HS-27A (cell line): ENCODE measurements around the gene AFAP1.

Experiments
- DNase-seq: peaks from one replicate; pipeline ENCODE4 v3.0.0-alpha.2; 2012; ENCODE audit warnings: low read depth, missing footprints

Gene AFAP1

DNA sequence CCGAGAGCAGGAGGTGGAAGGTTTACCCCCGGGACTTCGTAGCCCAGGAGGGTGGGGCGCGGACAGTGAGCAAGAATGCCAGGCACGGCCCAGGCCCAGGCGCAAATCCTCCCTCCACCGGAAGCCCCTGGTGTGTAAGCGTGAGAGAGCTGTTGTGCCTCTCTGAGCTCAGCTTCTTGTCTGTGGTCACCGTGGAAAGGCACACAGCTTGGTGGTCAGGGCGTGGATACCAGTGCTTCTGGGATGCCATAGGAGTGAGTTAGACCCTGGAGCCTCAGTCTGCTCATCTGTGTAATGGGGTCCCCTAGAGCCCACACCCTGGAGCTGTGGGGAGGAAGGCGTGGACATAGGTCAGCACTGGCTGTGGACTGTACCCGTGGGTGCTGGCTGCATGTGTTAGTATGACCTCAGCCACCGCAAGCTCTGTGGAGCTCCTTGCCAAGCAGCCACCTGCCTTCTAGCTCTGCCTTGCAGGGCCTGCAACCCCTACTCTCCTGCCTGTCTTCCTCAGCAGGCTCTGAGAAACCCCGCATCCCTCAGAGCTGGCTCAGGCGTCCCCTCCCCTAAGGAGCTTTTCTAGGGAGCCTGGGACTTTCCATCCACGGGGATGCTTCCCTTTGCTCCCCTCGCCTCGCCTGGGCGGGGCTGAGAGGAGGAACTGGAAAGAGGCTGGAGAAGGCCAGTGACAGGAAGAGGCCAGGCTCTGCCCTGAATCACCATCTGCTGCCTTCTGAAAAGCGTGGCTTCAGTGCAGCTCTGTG, 28.0 kb upstream of the AFAP1 start:
- no peak for DNase-seq

- no peak for DNase-seq
Observed at GRCh38 chr4:7967063-7967440, 27.4 kb upstream of the AFAP1 start.

DNA sequence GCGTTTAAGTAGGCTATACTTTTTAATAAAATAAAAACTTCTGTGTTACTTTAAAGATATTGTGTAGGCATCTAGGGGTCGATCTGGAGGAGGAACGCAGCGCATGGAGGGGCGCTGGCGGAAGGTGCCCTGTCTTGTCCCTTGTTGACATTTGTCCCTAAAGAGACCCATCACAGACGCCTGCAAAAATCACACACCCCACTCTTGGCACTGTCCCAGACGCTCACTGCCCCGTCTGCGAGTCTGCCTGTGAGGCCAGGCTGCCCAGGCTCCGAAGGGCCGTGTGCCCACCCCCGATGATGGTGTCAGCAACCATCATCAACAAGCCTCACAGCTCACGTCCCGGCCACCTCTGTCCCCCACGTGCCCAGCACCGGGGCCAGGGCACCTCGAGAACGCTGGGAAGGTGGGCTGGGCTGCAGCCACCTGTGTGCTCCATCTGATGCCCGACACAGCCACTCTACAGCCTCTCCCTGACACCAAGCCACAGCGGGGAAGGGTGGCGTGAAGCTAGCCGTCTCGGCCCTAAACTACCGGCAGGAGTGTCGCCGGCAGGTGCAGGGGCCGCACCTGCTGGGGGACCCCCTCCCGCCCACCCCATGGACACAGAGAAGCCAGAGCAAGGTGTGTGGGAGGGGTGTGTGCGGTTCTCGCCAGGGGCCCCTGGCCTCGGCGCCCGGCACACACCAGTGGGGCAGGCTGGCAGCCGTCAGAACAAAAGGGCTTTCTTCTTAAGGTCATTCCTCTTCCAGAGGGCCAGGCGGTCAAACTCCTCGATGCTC, 26.8 kb upstream of the AFAP1 start:
- no peak for DNase-seq

GRCh38 chr4:7964890-7965662, 25.4 kb upstream of the AFAP1 start:
- no peak for DNase-seq

- no peak for DNase-seq
Observed at GRCh38 chr4:7964459-7964858, 24.8 kb upstream of the AFAP1 start.

DNA sequence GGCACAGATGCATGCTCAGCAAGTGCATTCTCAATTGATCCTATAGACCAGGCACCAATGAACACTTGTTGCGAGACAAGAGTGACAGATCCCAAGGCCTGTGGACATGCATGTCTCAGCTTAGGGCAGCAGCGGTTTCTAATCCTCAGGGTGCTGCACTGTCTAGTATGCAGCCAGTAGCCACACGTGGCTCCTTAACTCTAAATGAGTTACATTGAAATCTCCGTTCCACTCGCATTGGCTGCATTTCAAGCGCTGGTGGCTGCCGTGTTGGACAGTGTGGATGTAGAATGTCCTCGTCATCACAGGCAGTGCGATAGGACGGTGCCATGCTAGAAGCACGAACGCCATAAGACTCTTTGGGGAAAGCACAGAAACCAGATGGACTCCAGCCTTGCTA, 24.0 kb upstream of the AFAP1 start:
- no peak for DNase-seq

- no peak for DNase-seq
Observed at GRCh38 chr4:7962609-7963508, 23.2 kb upstream of the AFAP1 start.

DNA sequence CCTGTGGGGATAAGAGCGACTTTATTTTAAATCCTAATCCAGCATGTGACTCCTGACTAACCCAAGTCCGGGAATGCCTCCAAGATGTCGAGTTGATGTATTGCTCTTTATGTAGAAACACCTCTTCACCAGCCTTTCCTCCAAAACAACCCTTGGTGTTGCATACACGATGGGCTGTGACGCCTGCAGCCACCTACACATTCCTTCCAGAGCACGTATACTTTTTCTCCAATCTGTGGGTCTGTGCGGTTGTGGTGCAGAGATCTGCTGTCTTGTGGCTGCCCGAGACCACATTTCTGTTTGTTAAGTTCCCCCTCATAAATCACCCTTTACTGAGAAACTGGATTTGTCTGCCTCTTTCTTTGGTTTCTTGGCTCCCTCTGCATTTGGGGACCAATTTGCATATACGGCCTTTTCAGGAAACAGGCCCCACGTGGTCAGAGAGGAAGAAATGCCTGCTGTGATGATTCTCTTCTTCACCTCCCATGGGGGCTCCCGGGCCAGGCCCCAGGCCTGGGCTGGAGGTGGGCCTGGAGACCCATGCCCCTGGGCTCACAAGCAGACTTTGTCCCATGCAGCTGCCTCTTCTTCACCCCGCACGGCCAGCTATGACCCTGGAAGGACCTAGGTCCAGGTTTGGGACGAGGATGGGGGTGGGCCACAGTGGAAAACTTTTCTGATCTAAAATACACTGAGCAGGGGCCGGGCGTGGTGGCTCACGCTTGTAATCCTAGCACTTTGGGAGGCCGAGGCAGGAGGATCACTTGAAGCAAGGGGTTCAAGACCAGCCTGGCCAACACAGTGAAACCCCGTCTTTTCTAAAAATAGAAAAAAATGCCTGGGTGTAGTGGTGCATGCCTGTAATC, 21.4 kb upstream of the AFAP1 start:
- DNase-seq: no peak

DNA sequence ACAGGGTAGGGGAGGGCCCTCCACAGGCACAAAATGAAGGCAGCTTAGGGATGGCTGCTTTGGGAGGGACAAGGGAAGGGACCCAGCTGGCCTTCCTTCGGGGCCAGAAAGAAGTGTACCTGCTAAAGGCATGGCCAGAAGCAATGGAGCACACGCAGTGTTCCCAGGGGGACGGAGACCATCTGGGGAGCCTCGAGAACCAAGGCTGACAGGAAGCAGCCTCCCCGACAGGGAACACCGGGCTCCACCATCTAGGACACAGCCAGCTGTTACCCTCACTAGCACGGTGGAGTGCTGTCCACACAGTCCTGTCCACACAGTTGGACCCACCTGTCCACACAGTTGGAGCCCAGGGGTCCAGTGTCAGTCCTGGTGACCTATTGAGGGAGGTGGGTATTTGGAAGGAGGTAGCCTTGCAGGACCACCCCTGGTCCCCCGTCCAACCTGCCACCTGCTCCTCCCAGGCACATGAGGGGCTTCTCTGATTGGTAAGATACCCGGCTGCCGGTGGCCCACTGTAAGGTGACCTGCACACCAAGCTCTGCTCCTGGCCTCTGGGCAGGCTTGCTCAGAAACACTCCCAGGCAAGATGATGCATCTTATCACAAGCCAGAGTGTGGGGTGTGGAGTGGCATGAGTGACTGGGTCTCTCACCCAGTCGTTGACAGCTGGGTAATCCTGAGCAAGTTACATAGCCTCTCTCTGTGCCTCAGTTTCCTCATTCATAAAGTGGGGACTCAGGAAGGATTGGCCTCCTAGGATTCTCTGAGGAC, 20.5 kb upstream of the AFAP1 start:
- DNase-seq: no peak

DNA sequence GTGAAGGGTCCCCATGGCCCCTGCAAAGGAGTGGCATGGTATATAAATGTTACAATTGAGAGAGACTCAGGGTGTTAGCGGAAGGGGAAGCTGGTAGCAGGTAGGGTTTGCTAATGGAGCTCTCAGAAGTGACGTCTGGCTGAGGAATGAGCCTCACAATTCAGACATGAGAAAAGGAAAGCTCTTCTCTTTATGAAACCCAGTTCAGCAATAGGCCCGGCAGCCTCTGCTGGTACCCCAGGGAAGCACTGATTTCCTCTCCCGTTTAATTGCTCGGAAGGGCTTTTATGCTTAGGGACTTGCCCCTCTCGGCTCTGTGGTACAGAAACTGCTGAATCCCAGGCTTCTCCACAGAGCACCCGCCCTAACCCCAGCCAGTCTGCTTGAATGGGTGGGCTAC, 19.4 kb upstream of the AFAP1 start:
- no peak for DNase-seq

DNA sequence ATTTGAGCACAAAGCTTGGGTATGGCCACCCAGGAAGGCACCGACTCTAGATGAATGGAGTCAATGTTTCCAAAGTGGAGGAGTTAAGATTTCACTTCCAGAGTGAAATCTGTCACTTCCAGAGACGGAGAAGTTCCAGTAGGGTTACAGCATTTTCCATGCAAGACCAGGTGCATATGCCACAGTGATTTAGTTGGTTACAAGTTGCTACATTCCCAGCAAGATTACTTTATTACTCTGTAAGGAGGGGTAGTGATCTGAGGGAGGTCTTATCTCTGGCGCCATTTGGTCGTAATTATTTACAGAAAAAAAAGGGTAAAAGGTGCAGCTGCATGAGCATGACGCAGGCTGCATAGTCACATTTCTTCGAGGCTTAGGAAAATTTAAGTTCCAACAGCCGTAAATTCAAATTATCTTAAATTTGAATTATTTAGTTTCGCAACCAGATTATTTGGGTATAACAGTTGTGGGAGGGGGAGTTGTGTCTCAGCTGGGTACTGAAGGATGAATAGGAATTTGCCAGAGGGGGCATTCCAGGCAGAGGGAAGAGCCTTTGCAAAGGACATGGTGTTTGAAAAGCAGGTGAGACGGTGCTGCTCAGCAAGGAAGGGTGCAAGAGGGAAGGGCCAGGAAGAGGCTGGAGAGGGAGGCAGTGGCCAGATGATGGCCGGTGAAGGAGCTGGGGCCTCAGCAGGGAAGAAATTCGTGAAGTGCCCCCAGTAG, 17.4 kb upstream of the AFAP1 start:
- DNase-seq: no peak

DNA sequence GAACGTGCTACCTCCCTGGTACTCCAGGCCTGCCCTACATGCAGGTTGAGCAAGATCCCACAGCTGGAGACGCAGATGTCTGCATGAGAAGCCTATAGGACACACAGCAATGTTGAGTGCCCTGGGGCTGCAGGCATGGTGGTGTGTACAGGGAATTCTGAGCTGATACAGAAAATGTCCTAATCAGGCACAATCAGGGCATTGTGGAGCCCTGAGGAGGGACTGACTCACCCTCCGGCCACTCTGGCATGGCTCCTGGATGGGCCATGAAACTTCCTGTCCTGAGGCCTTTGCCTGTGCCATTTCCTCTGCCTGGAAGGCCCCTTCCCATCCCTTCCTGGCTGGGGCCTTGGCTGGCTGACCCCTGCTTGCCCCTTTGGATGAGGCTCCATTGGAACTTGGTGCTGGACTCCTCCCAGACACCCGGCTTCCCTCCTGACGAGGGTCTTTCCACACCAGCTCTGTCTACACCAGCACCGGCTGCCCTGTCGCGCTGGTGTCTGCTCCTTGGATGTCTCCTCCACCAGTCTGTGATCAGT, 16.7 kb upstream of the AFAP1 start:
- DNase-seq: no peak

GRCh38 chr4:7955393-7955792, 15.7 kb upstream of the AFAP1 start:
- DNase-seq: no peak

DNA sequence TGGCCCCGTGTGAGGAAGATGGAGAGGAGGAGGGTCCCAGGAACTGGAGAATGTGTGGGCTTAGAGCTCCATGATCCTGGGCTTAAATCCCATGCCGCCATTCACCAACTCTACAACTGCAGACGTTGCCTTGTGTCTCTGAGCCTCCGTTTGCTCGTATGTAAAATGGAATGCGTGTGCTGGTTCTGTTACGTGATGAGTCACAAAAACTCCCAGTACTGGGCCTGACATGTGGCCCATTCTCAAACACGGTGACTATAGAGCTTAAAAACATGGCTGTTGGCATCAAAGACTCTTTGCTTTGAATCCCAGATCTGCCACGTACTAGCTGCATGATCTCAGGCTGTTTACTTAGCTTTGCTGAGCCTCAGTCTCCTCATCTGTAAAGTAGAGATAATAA, 13.0 kb upstream of the AFAP1 start:
- no peak for DNase-seq

GRCh38 chr4:7950301-7951092, 10.8 kb upstream of the AFAP1 start:
- no peak for DNase-seq

GRCh38 chr4:7949759-7950158, 10.1 kb upstream of the AFAP1 start:
- DNase-seq: no peak

GRCh38 chr4:7947927-7948326, 8.3 kb upstream of the AFAP1 start:
- DNase-seq: no peak

DNA sequence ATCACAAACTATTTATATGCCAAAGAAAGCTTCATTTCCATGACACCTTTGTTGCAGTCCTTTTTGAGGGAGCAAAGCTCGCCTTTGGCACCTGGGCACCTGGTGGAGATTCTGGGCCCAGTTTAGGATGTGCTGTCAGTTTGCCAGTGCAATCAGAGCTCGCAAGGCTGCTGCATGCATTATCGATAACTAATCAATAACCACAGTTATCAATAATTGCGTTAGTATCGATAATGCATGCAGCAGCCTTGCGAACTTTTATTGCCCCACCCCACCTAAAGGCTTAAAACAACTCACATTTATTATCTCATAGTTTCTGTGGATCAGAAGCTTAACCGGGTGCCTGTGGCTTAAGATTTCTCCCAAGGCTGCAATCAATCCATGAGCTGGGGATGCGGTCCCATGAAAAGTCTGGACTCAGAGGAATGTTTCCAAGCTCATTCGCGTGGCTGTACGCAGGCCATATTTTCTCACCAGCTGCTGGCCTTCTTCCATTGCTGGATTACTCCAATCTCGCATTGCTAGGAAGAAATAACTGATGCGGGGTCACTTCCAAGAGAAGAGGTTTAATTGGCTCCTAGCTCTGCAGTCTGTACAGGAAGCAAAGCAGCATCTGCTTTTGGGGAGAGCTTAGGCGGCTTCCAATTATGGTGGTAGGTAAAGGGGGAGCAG, 6.2 kb upstream of the AFAP1 start:
- DNase-seq: no peak
